Testis (tissue), 3 donors: ENCODE measurements around the gene ACBD6. TPM values are rescaled to one million over a fixed set of nuclear protein-coding genes. Genes with fewer than 3 reads are reported as not detected.

Experiments
- DNase-seq: peaks from one replicate; pipeline ENCODE4 v3.0.0-alpha.2; 2019
- H3K27ac ChIP-seq, 2 donors: fragments of 200-600 bp; sonication (generic); one replicate each; pipeline ENCODE4 v1.5.1; 2019
- H3K27me3 ChIP-seq: fragments of 200-600 bp; sonication (generic); one replicate; pipeline ENCODE4 v1.5.1; 2019
- H3K36me3 ChIP-seq: fragments of 200-600 bp; sonication (generic); one replicate; pipeline ENCODE4 v1.5.1; 2017; ENCODE audit warnings: low read depth; ENCODE audit errors: missing control alignments
- H3K4me1 ChIP-seq: fragments of 200-600 bp; sonication (generic); one replicate; pipeline ENCODE4 v1.5.1; 2019
- H3K4me3 ChIP-seq, 2 donors: fragments of 200-600 bp; sonication (generic); one replicate each; pipeline ENCODE4 v1.5.1; 2017 to 2019
- H3K9me3 ChIP-seq: fragments of 200-600 bp; sonication (generic); one replicate; pipeline ENCODE4 v1.5.1; 2017
- CTCF ChIP-seq, 3 experiments: fragments of 450-650 bp in 2 of 3; fragments of 200-600 bp in 1 of 3; sonication (generic) in 1 of 3; IDR thresholded peaks; one replicate each; pipeline ENCODE4 v1.5.1; 2016 to 2019; ENCODE audit warnings: antibody characterized with exemption in 3 of 3, mild to moderate bottlenecking in 2 of 3, moderate library complexity in 1 of 3
- POLR2A ChIP-seq: fragments of 450-650 bp; IDR thresholded peaks from one replicate; pipeline ENCODE4 v1.6.1; 2017; ENCODE audit warnings: antibody characterized with exemption, mild to moderate bottlenecking, moderate library complexity
- WGBS, 2 donors: methylation state at CpG; one replicate each; pipeline ENCODE4 v1.1.5; 2018; 5-methylcytosine and 5-hydroxymethylcytosine counted together
- intact Hi-C: fragments of 100-400 bp; cut with DNase I; formaldehyde crosslinking; loops from one replicate; pipeline ENCODE4 v1.15.1; 2023; ENCODE audit warnings: low total_unique reads
- polyA plus RNA-seq: library from polyadenylated mRNA; stranded (reverse); fragments of 350-450 nt; fragmentation: Illumina TruSeq; extraction: RNeasy Lipid Tissue Mini Kit (QIAGEN cat#74804); gene quantifications from one replicate; pipeline ENCODE4 v1.2.3, GENCODE V29; 2014; ENCODE audit warnings: low read depth, low replicate concordance; ENCODE audit not compliant: insufficient read depth
- total RNA-seq, 2 donors: library from RNA; depleted of rRNA; stranded (reverse); fragments of >200 nt; gene quantifications; one replicate each; pipeline ENCODE4 v1.2.3, GENCODE V29; 2016

Gene ACBD6
- total and polyA plus RNA-seq, 3 donors from 2014 or later: 61.9 to 102 (median 97.2) TPM

- WGBS, 2 donors: 67 to 73% methylated on average over 4 of the region's 4 CpGs
- no peak overlapping the region for H3K4me3 ChIP-seq
- H3K36me3 ChIP-seq: no peaks in the 10 kb centered on the region
- H3K27me3 ChIP-seq: no peaks in the 10 kb centered on the region
- no peak for DNase-seq
- no peaks in the 10 kb centered on the region for H3K4me1 ChIP-seq
- no peaks in the 10 kb centered on the region for H3K9me3 ChIP-seq
- no peak overlapping the region for H3K27ac ChIP-seq
- TF ChIP-seq POLR2A: no peak
- TF ChIP-seq CTCF (IDR thresholded peaks at IDR 0.05): no peak
- intact Hi-C loops: no loop called here
Measured at GRCh38 chr1:180397175-180397574, 105.2 kb downstream of the ACBD6 start.

- intact Hi-C loops: no loop called here
- no peaks in the 10 kb centered on the region for H3K4me1 ChIP-seq
- H3K9me3 ChIP-seq: no peaks in the 10 kb centered on the region
- TF ChIP-seq CTCF (IDR thresholded peaks at IDR 0.05) (no peak), POLR2A (no peak)
- DNase-seq: no peak
- no peak overlapping the region for H3K27ac ChIP-seq
- H3K27me3 ChIP-seq: no peaks in the 10 kb centered on the region
- no peaks in the 10 kb centered on the region for H3K36me3 ChIP-seq
- 95 to 96% methylated on average over 7 of the region's 7 CpGs for WGBS, 2 donors
- H3K4me3 ChIP-seq: no peak overlapping the region
Measured at GRCh38 chr1:180392427-180393145, 109.8 kb downstream of the ACBD6 start.

DNA sequence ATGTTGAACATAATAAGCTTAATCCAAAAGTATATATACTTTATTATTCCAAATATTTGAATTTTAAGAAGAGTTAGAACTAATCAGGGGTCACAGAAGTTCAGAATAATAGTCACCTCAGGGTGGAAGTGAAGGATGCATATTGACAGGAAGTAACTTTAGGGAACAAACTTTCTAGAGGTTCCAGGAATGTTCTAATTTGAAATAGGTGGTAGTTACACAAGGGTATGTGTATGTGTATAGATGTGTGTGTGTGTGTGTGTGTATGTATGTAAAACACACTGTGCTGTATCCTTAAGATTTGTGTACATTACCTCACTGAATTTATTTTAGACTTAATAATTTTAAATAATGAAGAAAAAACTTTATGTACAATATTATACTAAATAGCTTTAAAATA, 110.4 kb downstream of the ACBD6 start:
- no peaks in the 10 kb centered on the region for H3K27me3 ChIP-seq
- H3K36me3 ChIP-seq: no peaks in the 10 kb centered on the region
- no peaks in the 10 kb centered on the region for H3K4me1 ChIP-seq
- H3K4me3 ChIP-seq: no peak overlapping the region
- TF ChIP-seq POLR2A (no peak), CTCF (IDR thresholded peaks at IDR 0.05) (no peak)
- no peak overlapping the region for H3K27ac ChIP-seq
- intact Hi-C loops: no loop called here
- no peaks in the 10 kb centered on the region for H3K9me3 ChIP-seq
- no peak for DNase-seq

GRCh38 chr1:180387413-180387812, 115.0 kb downstream of the ACBD6 start:
- 100% methylated on average over 1 of the region's 1 CpG for WGBS, 2 donors
- Histone ChIP-seq H3K4me1 (no peaks in the 10 kb centered on the region), H3K27me3 (no peaks in the 10 kb centered on the region), H3K36me3 (no peaks in the 10 kb centered on the region), H3K4me3 (no peak overlapping the region), H3K27ac (no peak overlapping the region), H3K9me3 (no peaks in the 10 kb centered on the region)
- no peak for DNase-seq
- TF ChIP-seq POLR2A: no peak
- TF ChIP-seq CTCF (IDR thresholded peaks at IDR 0.05): no peak
- intact Hi-C loops: no loop called here

DNA sequence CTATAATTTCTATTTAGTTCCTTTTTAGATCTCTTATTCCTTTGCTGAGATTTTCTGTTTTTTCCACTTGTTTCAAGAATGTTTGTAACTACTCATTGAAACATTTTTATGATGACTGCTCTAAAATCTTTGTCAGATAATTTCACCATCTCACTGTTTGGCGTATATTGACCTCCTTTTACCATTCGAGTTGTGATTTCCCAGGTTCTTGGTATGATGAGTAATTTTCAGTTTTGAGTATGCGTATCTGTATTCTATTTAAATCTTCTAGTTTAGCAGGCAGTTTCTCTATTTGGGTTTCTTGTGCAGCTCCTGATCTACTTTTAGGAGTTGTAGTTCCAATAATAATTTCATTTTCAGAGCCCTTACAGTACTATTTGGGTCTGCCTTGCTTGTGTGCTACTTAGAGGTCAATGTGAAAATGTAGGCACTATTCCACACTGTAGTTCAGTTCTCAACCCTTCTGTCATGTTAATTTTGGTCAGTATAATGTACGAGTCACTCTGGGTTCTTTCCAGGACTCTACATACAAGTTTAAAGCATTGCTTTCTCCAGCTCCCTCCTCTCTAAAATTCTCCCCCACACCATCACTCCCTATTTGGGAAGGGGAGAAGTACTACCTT, 115.5 kb downstream of the ACBD6 start:
- Histone ChIP-seq H3K27ac (no peak overlapping the region), H3K36me3 (no peaks in the 10 kb centered on the region), H3K4me3 (no peak overlapping the region), H3K9me3 (no peaks in the 10 kb centered on the region), H3K4me1 (no peaks in the 10 kb centered on the region), H3K27me3 (no peaks in the 10 kb centered on the region)
- 91 to 93% methylated on average over 4 of the region's 4 CpGs for WGBS, 2 donors
- TF ChIP-seq POLR2A: no peak
- no peak for TF ChIP-seq CTCF (IDR thresholded peaks at IDR 0.05)
- DNase-seq: no peak
- intact Hi-C loops: no loop called here
